ENCODE data around the gene ANAPC15.
A peak's percentile ranks its signal among the peaks of the same experiment; 100 is the strongest.

Gene ANAPC15

GRCh38 chr11:72084076-72084475 is 28.4 kb downstream of the ANAPC15 start:
- DNase-seq = no peak

- DNase-seq = no peak
Observed at GRCh38 chr11:72083414-72083813, 29.1 kb downstream of the ANAPC15 start.

- DNase-seq = no peak
Observed at GRCh38 chr11:72081821-72082453, 30.6 kb downstream of the ANAPC15 start.

- no peak for DNase-seq
Observed at GRCh38 chr11:72081184-72081644, 31.3 kb downstream of the ANAPC15 start.

GRCh38 chr11:72080326-72081183 is 31.9 kb downstream of the ANAPC15 start, which contains the start of the genes LRRC51 and NUMA1:
Gene LRRC51 (plus strand): TSS chr11:72080850. CDS start chr11:72089084, 8,234 bp downstream.
Gene NUMA1 (minus strand): TSS chr11:72080542. CDS start chr11:72035943, 44,599 bp downstream.
- DNase-seq = peak; percentile 100

GRCh38 chr11:72079819-72080325 is 32.6 kb downstream of the ANAPC15 start:
- peak; percentile 43 for DNase-seq

GRCh38 chr11:72078477-72078876 is 34.0 kb downstream of the ANAPC15 start:
- DNase-seq = no peak

GRCh38 chr11:72075756-72076155 is 36.7 kb downstream of the ANAPC15 start:
- DNase-seq = no peak

GRCh38 chr11:72075109-72075508 is 37.4 kb downstream of the ANAPC15 start:
- DNase-seq = peak; percentile 70

- DNase-seq = no peak
Observed at GRCh38 chr11:72072348-72072747, 40.1 kb downstream of the ANAPC15 start.

- DNase-seq = no peak
Observed at GRCh38 chr11:72070491-72070890, 42.0 kb downstream of the ANAPC15 start.

- DNase-seq = peak; percentile 85
Observed at GRCh38 chr11:72069787-72070251, 42.7 kb downstream of the ANAPC15 start.

- DNase-seq = no peak
Observed at GRCh38 chr11:72069200-72069599, 43.3 kb downstream of the ANAPC15 start.

GRCh38 chr11:72067676-72068075 is 44.8 kb downstream of the ANAPC15 start:
- DNase-seq = no peak

GRCh38 chr11:72067266-72067665 is 45.2 kb downstream of the ANAPC15 start:
- no peak for DNase-seq

GRCh38 chr11:72066855-72067254 is 45.6 kb downstream of the ANAPC15 start:
- no peak for DNase-seq

- no peak for DNase-seq
Observed at GRCh38 chr11:72061739-72062396, 50.6 kb downstream of the ANAPC15 start.

Data from hematopoietic multipotent progenitor cell treated with erythropoietin and hydrocortisone succinate and interleukin-3 and kit ligand, for 6 days (in vitro differentiated cells).